Measurements from ENCODE around the gene C1GALT1.
"Not testable (repeated sequence)": the region's sequence is repeated elsewhere in the genome, so short reads cannot be mapped to it uniquely, and the experiment has no call there.

C1GALT1 gene

GRCh38 chr7:7182156-7183060, at the start of gene C1GALT1:
TSS of gene C1GALT1 (plus strand) at chr7:7182544. CDS start at chr7:7234320, 51,776 bp downstream.
- peak within 1 kb of the TSS; percentile 68 for H3K4me3 ChIP-seq (ENCODE audit: low read depth, low read length)
- TF ChIP-seq CTCF (IDR thresholded peaks at IDR 0.05; ENCODE audit: low read depth, low read length, missing control alignments): peak; percentile 60
- peak; percentile 97 for DNase-seq (ENCODE audit: low read depth)

GRCh38 chr7:7134046-7134445, 48.3 kb upstream of the C1GALT1 start:
- no peak for TF ChIP-seq CTCF (IDR thresholded peaks at IDR 0.05; ENCODE audit: low read depth, low read length, missing control alignments)
- DNase-seq (ENCODE audit: low read depth): no peak
- H3K4me3 ChIP-seq (ENCODE audit: low read depth, low read length): no peak overlapping the region

GRCh38 chr7:7135074-7135473, 47.3 kb upstream of the C1GALT1 start:
- no peak overlapping the region for H3K4me3 ChIP-seq (ENCODE audit: low read depth, low read length)
- no peak for DNase-seq (ENCODE audit: low read depth)
- no peak for TF ChIP-seq CTCF (IDR thresholded peaks at IDR 0.05; ENCODE audit: low read depth, low read length, missing control alignments)

- not testable (repeated sequence) for DNase-seq (ENCODE audit: low read depth); H3K4me3 ChIP-seq (ENCODE audit: low read depth, low read length)
Observed at GRCh38 chr7:7135924-7136323, 46.4 kb upstream of the C1GALT1 start.

GRCh38 chr7:7136466-7137381, 45.6 kb upstream of the C1GALT1 start:
- no peak overlapping the region for H3K4me3 ChIP-seq (ENCODE audit: low read depth, low read length)
- TF ChIP-seq CTCF (IDR thresholded peaks at IDR 0.05; ENCODE audit: low read depth, low read length, missing control alignments): no peak
- DNase-seq (ENCODE audit: low read depth): no peak

- no peak for DNase-seq (ENCODE audit: low read depth)
- TF ChIP-seq CTCF (IDR thresholded peaks at IDR 0.05; ENCODE audit: low read depth, low read length, missing control alignments): no peak
- H3K4me3 ChIP-seq (ENCODE audit: low read depth, low read length): no peak overlapping the region
Observed at GRCh38 chr7:7138897-7139296, 43.4 kb upstream of the C1GALT1 start.

- not testable (repeated sequence) for H3K4me3 ChIP-seq (ENCODE audit: low read depth, low read length); DNase-seq (ENCODE audit: low read depth)
Observed at GRCh38 chr7:7143404-7143803, 38.9 kb upstream of the C1GALT1 start.

- DNase-seq (ENCODE audit: low read depth); H3K4me3 ChIP-seq (ENCODE audit: low read depth, low read length): not testable (repeated sequence)
Observed at GRCh38 chr7:7145151-7145550, 37.2 kb upstream of the C1GALT1 start.
